HG02970 (cell line): Measurements from ENCODE around the gene SEMA5A.
"Not testable (repeated sequence)": the region's sequence is repeated elsewhere in the genome, so short reads cannot be mapped to it uniquely, and the experiment has no call there.

Experiments used
- ATAC-seq: cut with Tn5 transposase; IDR thresholded peaks from one replicate; pipeline ENCODE4 v1.9.1; 2021; ENCODE audit warnings: mild to moderate bottlenecking, moderate library complexity, moderate number of reproducible peaks; ENCODE audit not compliant: unreplicated experiment, low FRiP score

SEMA5A gene

GRCh38 chr5:9375756-9376155 is 170.1 kb downstream of the SEMA5A start:
- ATAC-seq, result no peak

DNA sequence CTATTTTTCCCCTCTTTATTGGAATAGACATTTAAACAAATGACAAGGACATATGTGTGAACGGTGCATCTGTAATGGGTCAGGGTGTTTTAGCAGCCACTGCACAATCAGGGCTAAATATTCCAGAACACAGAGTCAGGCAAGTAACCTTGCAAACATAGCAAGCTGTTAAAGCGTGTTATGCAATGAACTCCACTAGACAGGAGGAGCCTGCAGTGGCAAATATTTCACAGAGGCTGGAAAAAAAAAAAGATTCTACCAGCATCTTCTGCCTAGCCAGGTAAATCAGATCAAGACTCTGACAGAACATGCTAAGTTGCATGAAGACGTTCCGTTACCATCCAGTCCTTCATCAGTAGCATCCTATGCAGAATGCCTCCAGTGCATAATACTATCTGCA is 171.8 kb downstream of the SEMA5A start:
- no peak for ATAC-seq

GRCh38 chr5:9373571-9373970 is 172.3 kb downstream of the SEMA5A start:
- ATAC-seq, result no peak

DNA sequence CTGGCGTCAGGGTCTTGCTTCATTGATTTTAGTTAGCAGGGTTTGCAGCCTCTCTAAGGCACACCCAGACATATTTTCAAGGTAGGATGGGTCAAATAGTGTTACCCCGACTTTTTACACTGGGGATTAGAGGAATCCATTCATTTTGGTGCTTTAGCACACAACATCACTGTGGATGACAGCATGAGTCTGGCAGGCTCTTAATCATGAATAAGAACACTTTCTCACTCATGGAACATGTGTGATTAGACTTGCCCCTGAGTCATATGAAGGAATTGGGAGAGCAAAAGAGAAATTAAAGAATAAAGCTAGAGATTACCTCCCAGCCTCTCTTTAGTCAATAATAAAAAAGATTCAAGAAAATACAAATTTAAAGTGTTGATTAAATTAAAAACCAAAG is 175.6 kb downstream of the SEMA5A start:
- no peak for ATAC-seq

GRCh38 chr5:9365512-9365911 is 180.4 kb downstream of the SEMA5A start:
- ATAC-seq, result no peak

GRCh38 chr5:9363449-9363848 is 182.4 kb downstream of the SEMA5A start:
- ATAC-seq, result no peak

- no peak for ATAC-seq
Measured at GRCh38 chr5:9363026-9363425, 182.8 kb downstream of the SEMA5A start.

GRCh38 chr5:9362600-9362999 is 183.3 kb downstream of the SEMA5A start:
- no peak for ATAC-seq

DNA sequence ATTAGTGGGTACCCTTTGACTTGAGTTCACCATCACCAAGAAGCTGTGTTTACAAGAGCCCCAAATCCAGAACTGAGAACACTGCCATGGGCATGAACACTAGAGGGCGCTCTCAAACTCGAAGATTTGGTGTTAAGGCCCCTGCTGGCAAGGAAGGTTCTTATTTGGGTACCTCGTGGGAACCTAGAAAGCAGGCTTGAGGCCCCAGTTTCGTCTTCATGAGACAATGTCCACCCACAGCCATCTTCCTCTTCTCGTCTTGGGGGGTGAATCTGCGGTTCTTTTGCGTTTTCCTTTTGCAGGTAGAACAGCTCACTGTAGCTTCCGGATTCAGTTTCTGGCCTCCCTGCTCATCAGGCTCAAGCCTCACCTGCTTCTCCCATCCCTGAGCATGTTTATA is 184.0 kb downstream of the SEMA5A start:
- ATAC-seq, result peak; percentile 55

- no peak for ATAC-seq
Measured at GRCh38 chr5:9358961-9359685, 186.8 kb downstream of the SEMA5A start.

- ATAC-seq, result no peak
Measured at GRCh38 chr5:9356351-9356825, 189.5 kb downstream of the SEMA5A start.

GRCh38 chr5:9354336-9355081 is 191.4 kb downstream of the SEMA5A start:
- ATAC-seq, result no peak

DNA sequence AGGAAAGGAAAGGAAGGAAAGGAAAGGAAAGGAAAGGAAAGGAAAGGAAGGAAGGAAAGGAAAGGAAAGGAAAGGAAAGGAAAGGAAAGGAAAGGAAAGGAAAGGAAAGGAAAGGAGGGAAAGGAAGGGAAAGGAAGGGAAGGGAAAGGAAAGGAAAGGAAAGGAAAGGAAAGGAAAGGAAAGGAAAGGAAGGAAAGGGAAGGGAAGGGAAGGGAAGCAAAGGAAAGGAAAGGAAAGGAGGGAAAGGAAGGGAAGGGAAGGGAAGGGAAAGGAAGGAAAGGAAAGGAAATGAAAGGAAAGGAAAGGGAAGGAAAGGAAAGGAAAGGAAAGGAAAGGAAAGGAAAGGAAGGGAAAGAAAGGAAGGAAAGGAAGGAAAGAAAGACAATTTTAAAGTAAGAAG is 192.8 kb downstream of the SEMA5A start:
- not testable (repeated sequence) for ATAC-seq

DNA sequence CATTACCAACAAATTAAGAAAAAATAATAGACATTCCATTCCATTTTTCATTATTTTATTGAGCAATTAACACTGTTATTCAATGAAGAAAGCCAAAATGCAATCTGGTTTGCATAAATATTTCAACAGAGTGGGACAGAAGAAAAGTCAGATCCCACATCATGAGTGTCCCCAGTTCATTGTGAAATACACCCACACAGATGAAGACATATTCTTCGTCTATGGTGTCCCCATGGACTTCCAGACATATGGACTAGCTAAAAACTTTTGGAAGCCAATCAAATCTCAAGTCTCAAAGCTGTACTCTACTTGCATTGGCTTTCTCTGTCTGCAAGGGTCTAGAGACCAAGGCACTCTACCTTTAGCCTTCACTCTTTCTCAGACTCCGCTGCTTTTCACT is 194.3 kb downstream of the SEMA5A start:
- ATAC-seq, result no peak

DNA sequence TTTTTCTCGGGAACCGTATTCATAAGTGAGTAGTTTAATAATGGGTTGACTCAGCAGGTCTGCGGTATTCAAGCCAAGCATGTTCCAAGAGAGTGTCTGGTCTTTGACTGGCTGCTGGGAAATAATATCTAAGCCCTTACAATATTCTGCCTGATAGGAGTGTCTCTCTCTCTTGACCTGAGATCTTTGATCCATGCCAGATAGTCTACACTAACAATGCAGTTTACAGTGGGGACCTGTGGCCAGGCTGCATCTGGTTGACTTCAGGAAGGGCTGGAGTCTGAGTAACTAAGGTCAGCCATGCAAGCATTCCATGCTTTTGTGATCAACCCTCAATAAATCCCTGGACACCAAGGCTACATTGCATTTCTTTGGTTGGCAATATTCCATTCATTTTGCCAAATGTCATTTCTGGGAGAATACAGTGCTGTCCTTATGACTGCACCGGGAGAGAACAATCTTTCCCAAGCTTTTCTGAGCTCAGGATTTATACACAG is 195.5 kb downstream of the SEMA5A start:
- ATAC-seq, result no peak

GRCh38 chr5:9348401-9348996 is 197.4 kb downstream of the SEMA5A start:
- no peak for ATAC-seq

DNA sequence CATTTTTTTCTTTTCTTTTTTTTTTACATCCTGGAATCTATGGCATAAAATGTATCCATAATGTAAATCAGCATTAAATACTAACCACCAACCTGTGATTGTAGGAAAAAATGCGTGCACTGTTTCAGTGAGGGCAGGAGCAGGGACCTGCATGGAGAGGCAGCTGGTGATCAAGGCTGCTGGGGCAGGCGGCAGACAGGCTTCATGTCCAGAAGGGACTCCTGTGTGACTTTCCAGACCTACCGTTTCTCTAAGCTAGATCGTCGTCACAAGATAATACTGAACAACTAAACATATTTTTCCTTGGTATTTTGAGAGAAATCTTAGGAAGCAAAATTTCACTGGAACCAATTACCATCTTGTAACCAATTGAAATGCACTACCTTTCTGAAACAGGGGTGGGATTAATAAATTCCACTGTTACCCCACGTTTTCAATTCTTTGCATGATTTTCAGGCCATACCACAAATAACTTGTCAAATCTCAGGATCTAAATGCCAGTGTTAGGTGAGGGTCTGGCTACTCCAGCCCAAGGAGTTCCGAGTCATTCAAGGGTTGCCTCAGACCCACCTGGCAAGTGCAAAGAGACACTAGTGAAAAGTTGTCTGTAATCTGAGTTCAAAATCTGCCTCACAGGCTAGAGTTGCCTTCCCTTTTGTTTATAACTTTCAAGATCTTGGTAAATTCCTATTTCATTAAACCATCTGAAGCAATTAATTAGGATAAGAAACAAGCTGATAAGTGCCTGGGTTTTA is 198.2 kb downstream of the SEMA5A start:
- ATAC-seq, result no peak

GRCh38 chr5:9347032-9347431 is 198.8 kb downstream of the SEMA5A start:
- no peak for ATAC-seq

DNA sequence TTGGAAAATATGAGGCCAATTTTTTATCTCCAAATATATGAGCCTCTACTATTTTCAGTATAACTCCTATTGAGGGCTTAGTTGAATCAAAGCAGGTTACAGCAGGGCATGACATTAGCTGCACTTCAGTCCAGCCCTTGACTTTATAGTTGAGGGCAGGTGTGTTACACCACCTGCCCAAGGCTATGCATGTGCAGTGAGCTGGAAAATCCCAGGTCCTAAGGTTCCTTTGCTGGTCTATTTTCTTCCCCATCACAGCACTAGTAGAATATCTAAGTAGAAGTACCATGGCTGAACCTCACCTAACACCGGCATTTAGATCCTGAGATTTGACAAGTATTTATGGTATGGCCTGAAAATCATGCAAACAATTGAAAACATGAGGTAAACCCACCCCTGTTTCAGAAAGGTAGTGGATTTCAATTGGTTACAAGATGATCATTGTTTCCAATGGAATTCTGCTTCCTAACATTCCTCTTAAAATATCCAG is 201.1 kb downstream of the SEMA5A start:
- ATAC-seq, result no peak

- no peak for ATAC-seq
Measured at GRCh38 chr5:9343146-9343850, 202.6 kb downstream of the SEMA5A start.
